Stimulated activated CD4-positive, alpha-beta T cell treated with anti-CD3 and anti-CD28 coated beads, Interleukin-2, amount 100 ng/mL, for 4 hours (primary cell): ENCODE data around the gene ABCG5.

ENCODE experiments used
- DNase-seq: peaks from one replicate; pipeline ENCODE4 v3.0.0-alpha.2; 2020; ENCODE audit warnings: low read depth

The ABCG5 gene

DNA sequence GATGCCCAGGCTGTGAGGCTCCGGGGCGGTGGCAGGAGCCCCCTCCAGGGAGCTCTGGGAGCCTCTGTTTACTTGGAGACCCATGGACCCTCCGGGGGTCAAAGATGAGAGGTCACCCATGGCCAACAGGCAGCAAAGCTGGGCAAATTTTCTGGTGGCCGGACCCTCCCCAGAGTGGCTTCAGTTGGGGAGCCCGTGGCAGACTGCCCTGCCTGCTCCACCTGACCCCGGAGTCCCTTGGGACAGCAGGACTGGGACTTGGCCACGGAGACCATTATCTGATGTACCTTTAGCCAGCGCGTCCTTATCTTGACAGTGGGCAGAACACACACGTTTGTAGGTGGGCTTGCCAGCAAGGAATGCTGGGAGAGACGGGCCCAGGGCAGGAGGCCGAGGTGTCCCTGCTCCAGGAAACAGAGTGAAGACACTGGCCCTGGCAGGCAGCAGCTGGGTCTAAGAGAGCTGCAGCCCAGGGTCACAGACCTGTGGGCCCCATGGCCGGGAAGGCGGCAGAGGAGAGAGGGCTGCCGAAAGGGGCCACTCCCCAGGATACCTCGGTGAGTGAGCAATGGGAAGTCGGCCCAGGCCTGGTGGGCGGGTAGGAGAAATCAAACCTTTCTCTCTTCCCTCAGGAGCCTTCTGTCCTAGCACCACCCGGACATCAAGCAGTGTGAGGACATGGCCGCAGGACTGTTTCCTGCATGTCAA lies at the start of gene ABCG5, which contains the start of gene ABCG8:
TSS of gene ABCG5 (minus strand) at position 280 of the 708 bp plus-strand sequence. CDS start at position 120, 160 bp downstream.
TSS of gene ABCG8 (plus strand) at position 412 of the 708 bp plus-strand sequence. CDS start at position 495, 83 bp downstream.
- no peak for DNase-seq

DNA sequence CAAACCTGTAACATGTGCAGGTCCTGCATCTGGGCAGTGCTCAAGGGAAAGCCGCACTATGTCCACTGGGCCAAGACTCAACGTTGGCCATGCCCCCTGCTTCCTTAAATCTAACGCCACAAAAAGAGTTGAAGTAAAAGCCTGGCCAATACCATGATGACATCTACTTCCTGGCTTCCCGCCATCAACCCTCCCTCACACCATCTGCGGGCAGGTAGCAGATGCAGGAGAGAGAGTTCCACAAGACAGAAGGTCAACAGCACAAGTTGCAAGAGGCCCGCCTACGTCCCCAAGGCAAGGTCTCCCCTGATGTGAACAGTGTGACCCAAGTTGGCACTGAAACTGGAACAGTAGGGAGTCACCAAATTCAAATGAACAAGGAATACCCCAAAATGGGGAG lies 48.5 kb upstream of the ABCG5 start:
- DNase-seq: no peak

DNA sequence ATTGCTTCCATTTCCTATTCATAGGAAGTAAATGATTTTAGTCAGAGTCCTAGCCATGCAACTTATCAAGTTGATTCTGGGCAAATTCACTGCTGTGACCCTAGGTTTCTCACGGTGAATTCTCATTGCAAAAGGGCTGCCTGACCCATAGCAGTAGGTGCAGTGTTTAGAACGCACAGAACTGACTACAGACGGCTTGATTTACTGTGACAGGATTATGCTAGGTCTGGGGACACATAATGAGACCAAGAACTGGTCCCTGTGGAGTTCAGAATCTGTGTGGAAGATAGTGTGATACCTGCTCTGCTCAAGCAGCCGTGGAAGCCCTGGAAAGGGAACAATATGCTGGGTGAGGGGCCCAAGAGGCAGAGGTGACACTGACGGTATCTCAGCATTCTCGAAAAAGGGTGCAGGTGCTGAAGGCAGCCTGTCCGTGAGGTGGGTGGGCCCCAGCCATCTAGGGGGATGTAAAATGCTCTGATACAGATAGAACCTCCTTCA lies 46.5 kb upstream of the ABCG5 start:
- DNase-seq: no peak

DNA sequence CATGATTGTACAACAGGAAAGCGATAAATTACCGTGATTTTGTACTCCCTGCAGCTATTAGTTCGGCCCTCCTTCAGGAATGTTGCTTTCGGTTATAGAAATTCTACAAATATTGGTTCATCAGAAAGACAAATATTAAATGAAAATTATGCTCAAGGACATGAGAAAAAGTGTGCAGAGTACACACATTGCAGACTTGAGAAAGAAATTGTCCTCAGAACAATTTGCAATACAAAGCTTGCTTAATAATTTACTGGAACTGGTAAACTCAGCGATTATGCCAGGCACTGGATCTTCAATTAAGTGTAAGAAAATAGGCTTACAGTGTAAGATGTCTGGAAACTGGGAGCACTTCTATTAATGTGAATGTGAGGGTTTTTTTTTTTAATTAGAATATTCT lies 46.0 kb upstream of the ABCG5 start:
- DNase-seq: no peak

DNA sequence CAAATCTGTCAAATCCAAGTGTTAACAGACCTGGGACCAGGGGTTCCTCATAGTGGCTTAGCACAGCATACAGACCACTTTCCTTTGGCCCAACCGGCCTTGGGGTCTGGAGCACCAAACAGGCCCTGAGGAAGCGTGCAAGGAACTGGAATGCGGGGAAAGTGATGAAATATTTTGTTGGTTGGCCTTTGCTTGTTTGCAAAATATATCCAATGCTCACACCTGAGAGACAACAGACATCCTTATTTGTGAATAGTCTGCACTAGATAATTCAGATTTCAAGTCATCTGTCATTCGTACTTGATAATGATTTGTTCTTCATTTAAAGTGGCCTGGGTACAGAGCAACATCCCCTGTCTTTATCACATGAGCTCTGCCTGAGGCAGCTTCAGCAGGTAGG lies 43.7 kb upstream of the ABCG5 start:
- no peak for DNase-seq

DNA sequence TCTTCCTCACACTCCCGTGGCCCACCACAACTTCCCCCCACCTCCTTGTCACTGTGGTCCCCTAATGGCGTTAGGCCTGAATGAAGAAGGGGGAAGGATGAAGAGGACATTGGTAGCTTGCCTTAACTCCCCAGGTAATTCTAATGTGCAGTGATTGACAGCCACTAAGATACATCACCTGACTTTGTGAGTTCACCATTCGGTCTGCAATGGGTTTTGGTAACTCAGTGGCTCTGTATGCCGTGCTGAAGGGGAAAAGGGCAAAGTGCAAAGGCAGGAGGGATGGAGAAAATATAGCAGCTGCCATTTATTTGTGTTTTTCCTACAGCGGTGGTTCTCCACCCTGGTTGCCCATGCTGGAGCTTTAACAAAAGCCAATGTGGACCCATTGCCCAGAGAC lies 42.3 kb upstream of the ABCG5 start:
- no peak for DNase-seq

DNA sequence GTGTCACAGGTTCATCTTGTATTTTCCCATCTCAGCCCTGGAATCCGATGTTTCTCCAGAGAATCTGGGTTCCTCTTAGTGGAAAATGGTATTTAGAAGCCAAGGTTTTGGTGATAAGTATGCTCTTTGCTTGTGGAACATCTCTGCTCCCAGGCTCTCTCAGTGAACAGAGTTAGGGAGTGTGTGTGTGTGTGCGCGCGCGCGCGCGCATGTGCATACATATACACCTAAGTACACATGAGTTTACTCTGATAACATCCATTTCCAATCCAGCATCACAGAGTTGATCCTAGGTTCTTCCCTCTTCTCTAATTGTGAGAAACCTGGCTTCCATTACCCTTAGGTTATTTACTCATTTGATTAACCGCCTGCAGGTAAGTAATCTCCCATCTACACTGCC lies 41.8 kb upstream of the ABCG5 start:
- DNase-seq: no peak

DNA sequence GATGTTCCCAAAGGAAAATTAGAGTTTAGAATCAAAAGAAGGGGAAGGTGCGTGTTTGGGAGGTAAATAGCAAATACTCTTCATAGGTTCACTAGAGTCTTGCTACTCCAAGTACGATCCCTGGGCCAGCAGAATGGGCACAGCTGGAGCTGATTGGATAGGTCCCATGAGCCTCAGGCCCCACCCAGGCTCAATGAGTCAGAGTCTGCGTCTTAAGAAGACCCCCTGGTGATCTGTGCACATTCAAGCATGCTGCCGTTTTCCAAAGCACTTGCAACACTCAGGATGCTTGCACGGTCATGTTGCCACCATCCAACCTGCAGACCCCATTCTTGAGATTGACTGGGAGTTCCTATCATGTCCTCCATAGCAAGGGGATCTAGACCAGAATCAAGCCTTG lies 40.6 kb upstream of the ABCG5 start:
- no peak for DNase-seq

DNA sequence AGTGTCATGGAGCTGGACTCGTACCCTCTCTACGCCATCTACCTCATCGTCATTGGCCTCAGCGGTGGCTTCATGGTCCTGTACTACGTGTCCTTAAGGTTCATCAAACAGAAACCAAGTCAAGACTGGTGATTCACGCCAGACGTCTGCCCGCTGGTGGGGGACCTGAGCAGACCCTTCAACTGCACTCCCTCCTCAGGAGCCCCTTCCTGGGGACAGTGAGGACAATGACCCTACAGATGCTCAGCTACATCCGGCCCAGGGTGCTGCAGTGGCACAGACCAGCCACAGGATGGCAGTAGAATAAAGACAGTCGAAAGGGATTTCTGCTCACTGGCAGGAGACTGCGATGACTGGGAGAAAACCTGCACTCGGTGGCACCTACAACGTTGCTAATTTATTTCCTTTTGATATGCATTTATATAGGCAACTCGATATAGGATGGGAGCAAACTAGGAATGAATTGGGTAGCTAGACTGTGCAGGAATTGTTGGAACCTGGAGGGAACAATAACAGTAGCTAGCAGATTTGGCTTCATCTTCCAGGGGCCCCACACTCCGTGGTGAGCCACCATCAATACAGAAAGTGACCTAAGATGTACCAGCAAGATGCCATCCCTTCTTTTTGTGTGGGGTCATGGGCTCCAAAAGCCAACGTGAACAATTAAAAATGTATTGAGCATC lies 39.3 kb upstream of the ABCG5 start:
- DNase-seq: peak; percentile 16

DNA sequence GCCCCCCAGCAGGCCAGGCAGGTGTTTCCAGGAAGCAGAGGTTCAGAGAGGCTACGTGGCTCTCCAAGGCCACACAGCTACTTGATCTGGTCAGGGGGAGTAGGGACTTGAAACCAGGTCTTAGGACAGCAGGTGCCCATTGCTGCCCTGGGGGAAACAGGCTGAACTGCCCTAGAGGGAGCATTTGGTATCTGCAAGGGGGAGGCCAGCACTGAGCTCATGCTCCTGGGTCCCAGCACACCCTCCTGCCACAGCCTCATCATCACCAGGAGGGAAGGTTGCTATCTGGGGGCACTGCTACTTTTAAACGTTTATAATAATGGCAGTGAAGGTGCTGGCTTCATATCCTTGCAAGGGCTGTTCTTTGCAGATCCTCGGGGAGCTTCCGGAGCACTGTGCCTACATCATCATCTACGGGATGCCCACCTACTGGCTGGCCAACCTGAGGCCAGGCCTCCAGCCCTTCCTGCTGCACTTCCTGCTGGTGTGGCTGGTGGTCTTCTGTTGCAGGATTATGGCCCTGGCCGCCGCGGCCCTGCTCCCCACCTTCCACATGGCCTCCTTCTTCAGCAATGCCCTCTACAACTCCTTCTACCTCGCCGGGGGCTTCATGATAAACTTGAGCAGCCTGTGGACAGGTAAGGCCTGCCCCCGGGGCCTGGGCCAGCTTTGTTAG lies 36.3 kb upstream of the ABCG5 start:
- no peak for DNase-seq

DNA sequence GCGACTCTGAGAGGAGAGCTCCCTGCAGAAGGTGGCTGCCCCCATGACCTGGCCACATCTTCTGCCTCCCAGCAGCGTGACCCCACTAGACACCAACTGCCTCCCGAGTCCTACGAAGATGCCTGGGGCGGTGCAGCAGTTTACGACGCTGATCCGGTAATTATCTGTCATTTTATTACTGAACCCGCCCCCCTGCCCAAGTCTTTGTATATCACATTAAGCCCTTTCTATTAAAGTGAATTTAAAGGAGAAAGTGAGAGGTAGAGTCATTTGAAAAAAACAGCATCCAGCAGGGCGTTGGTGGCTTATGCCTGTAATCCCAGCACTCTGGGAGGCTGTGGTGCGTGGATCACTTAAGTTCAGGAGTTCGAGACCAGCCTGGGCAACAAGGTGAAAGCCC lies 33.5 kb upstream of the ABCG5 start:
- no peak for DNase-seq

DNA sequence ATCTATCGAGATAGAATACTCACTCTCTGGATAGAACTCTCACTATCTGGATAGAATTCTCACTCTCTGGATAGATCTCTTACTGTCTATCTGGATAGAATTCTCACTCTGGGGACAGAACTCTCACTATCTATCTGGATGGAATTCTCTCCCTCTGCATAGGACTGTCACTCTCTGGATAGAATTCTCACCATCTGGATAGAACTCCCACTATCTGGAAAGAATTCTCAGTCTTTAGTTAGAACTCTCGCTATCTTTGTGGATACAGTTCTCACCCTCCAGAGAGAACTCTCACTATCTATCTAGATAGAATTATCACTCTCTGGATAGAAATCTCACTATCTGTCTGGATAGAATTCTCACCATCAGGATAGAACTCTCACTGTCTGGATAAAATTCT lies 16.7 kb upstream of the ABCG5 start:
- DNase-seq: no peak

DNA sequence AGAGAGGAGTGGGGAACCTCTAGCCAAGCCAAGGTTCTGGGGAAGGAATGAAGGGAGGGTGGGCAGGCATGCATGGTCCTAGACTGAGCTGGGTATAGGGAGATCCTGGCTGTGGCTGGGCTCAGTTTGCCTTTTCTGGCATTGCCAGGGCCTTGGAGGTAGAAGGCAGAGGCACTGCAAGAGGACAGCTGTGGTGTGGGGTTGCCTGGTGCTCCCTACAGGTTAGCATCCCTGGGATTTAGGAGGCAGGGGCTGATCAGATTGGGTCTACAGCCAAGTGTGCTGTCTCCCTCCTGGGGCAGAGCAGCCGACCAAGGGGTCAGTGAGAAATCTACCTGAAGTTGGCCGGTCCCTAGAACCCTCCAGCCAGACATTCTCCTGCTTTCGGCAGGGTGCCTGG lies 16.0 kb upstream of the ABCG5 start:
- DNase-seq: no peak

DNA sequence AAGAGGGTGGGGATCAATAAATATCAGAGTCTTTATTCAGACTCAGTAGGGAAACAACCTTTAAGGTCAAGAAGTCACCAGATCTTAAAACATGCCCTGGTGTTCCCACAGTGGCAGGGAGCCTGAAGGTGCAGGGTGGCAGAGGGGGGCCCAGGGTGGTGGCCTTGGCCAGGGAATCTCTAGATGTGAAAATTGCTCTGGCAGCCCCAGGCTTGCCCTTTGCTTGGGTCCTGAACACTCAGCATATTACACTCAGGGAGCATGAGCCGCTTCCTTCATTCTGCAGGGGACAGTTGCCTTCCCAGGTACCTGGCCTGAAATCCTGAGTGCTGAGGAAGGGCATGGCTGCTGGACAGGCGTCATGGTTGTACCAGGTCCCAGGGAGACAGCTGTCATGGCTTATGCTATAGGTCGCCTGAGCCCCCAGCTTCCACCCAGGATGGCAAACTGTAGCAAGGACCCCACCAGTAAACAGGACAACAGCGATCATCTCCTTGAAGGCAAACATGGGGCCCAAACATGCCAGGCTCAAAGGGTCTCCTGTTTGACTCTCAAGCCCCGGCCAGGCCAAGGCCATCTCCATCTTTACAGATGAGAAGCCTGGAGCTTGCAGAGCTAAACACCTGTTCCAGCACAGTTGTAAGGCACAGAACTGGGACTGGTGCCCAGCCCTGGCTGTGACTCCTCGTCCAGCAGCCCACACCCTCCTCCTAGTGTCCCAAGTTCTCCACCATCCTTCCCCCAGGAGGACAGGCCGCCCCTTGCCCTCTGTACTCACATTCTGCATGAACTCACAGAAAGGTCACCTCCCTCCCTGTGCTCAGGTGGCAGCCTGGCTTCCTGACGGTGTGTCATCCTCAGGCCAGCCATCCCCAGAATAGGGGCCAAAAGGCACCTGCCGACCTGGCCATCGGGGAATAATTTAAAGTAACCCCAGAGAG lies 14.8 kb upstream of the ABCG5 start:
- DNase-seq: no peak

DNA sequence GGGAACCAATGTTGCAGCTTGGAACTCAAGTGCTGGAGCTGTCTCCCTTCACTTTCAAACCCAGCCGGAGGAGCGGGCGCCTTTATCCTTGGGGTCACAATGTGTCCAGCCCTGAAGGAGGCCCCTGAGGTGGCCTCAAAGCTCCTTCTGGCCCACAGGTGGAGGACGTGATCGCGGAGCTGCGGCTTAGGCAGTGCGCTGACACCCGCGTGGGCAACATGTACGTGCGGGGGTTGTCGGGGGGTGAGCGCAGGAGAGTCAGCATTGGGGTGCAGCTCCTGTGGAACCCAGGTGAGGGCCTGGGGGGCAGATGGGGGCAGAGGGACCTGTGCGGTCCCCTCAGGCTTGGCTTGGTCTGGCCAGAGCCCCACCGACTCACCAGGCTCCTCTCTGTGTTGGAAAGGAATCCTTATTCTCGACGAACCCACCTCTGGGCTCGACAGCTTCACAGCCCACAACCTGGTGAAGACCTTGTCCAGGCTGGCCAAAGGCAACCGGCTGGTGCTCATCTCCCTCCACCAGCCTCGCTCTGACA lies 13.6 kb upstream of the ABCG5 start:
- no peak for DNase-seq

DNA sequence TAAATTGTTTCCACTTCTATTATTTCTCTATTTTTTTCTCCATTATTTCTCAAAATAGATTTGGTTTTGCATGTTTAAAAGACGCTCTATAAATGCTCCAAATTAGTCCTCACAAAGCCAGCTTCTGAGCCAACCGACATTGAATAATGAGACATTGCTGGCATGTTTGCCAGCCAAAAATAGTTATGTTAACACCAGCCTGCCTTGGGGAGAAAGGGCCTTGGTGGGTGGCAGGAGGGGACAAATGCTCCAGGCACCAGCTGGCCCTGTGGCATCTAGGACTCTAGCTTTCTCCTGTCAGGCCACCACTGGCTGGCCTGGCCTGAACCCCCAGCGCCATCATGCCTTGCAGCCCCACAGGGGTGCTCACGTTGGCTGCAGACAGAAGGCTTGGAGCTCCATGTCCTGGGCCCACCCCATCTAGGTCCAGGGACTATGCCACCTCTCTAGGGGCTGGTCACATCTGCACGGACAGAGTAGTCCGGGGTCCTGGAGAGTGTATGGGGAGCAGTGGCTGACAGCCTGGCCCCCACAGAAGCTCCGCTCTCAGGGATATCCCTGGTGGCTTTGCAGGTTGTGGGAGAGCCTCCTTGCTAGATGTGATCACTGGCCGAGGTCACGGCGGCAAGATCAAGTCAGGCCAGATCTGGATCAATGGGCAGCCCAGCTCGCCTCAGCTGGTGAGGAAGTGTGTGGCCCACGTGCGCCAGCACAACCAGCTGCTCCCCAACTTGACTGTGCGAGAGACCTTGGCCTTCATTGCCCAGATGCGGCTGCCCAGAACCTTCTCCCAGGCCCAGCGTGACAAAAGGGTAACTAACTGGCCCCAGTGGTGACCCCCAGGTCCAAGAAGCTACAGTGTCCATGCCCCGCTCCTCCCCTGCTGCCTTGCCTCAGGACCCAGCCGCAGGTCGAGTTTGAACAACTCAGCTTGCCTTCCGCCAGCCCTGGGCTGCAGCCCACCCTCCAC lies 12.7 kb upstream of the ABCG5 start:
- DNase-seq: no peak

DNA sequence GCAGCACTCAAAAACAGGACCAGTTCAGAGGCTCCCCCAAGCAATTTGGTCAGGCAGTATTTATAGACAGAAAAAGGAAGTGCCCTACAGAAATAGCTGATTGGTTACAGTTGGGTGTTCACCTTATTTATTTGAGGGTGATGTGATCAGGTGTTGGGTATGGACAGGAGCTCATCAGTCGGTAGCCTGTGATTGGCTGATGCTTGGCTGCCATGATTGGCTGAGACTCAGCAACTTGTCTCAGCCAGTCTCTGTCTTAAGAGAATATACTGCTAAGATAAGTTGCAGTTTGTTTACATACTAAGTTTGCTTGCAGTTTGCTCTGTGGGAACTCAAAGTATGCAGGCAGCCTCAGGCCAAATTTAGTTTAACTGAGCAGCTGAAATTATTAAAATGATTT lies 9.6 kb upstream of the ABCG5 start:
- no peak for DNase-seq

DNA sequence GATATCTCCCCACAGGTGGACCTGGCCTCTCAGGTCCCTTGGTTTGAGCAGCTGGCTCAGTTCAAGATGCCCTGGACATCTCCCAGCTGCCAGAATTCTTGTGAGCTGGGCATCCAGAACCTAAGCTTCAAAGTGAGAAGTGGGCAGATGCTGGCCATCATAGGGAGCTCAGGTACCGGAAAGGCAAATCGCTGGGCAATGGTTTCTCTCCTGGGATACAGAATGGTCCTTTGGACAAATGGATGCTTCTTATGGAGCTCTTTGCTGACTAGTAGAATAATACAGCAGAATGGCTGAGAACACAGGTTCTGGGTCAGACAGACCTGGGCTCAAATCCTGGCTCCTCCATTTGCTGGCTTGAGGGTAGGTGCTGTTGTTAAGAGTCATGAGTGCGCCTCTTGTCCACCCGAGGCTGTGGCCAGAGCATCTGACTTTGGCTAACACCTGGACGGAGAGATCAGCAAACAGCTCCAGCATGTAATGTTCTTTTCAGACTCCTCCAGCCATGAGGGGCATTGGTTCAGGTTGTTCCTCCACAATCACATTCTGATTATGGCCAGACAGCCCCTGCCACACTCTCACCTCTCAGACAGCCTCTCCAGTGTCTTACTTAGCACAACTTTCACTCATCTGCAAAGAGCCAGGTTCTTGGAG lies 7.6 kb upstream of the ABCG5 start:
- DNase-seq: no peak

DNA sequence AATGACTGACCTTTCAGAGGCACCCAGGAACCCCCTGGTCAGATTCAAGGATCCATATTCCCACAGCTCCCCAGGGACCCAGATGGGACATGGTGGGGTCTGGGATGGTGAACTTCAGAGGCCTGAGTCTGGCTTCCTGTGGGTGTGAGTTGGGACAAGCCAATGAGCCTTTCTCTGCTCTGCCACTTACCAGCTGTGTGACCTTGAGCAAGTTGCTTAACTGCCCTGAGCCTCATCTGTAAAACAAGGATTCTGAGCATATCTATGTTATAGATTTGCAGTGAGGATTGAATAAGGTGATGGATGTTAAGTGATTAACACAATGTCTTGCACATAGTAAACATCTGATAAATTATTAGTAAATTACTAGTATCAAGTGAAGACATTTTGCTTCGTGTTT lies 6.5 kb upstream of the ABCG5 start:
- no peak for DNase-seq

DNA sequence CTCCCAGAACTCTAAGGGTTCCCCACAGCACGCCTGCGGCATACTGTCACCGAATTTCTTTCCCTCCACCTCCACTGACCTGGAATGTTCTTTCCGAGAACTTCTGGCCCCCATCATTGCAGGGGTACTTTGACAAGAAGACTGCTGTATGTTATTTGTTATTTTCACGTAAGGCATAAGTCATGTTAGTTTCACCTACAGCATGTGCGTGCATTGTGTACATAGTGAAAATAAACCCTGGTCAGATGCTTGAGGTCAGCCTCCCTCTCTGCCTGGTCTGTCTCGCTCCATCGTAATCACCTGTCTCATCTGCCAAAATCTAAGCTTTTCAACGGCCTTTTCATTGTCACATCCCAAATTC lies 4.2 kb upstream of the ABCG5 start:
- no peak for DNase-seq
